HL-60 (cell line): Measurements from ENCODE around the gene RBBP8.

ENCODE experiments used
- DNase-seq, 2 experiments: peaks; one replicate each; pipeline ENCODE4 v3.0.0-alpha.2; 2010 to 2020; ENCODE audit warnings: low read depth in 1 of 2, low spot score in 1 of 2
- H3K27ac ChIP-seq: fragments of 250-450 bp; sonication (Bioruptor Pico); replicated peaks from 2 replicates; pipeline ENCODE4 v1.5.1; 2020; ENCODE audit warnings: mild to moderate bottlenecking, moderate library complexity
- H3K27me3 ChIP-seq: fragments of 250-450 bp; sonication (Bioruptor Pico); 2 replicates; pipeline ENCODE4 v1.5.1; 2021; ENCODE audit warnings: mild to moderate bottlenecking, moderate library complexity; ENCODE audit not compliant: insufficient read depth, poor library complexity, severe bottlenecking
- H3K4me3 ChIP-seq: replicated peaks from 2 replicates; pipeline ENCODE4 v1.5.1; 2011; ENCODE audit warnings: mild to moderate bottlenecking, control low read depth, low read length; ENCODE audit not compliant: insufficient read depth
- GABPA ChIP-seq: IDR thresholded peaks from 2 replicates; pipeline ENCODE4 v1.6.1; 2012; ENCODE audit warnings: low read depth
- POLR2AphosphoS5 ChIP-seq: IDR thresholded peaks from 2 replicates; pipeline ENCODE4 v1.6.1; 2012; ENCODE audit warnings: low read depth
- REST ChIP-seq: IDR thresholded peaks from 2 replicates; pipeline ENCODE4 v1.6.1; 2012; ENCODE audit warnings: low read depth; ENCODE audit not compliant: insufficient replicate concordance
- SPI1 ChIP-seq: IDR thresholded peaks from 2 replicates; pipeline ENCODE4 v1.6.1; 2012; ENCODE audit warnings: low read depth, mild to moderate bottlenecking, borderline replicate concordance
- TF ChIP-seq, protein P1 (sequence below): IDR thresholded peaks from one replicate; pipeline ENCODE4 v1.5.1; 2011; ENCODE audit warnings: low read length, control low read depth, inconsistent platforms; ENCODE audit not compliant: insufficient read depth

RBBP8 gene

DNA sequence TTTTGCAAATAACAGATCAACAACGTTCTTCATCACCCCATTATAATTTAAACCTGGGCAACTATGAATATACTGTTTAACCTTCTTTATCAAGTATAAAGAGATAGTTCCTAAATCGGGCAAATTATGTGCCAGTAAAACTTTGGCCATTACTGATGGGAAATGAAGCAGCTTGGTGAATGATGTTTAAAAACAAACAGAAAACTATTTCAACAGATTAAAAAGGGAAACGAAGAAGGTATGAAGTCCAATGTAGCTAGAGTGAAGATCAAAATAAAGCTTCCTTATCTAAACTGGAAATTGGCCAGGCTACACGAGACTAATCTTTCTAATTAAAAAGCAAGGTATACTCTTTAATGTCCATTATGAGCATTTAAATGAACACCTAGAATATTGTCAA lies 6.7 kb upstream of the RBBP8 start:
- DNase-seq: no peak
- no peak overlapping the region for H3K4me3 ChIP-seq
- no peaks in the 10 kb centered on the region for H3K27me3 ChIP-seq
- TF ChIP-seq SPI1 (no peak), GABPA (no peak), POLR2AphosphoS5 (no peak)
- H3K27ac ChIP-seq: no peak overlapping the region

DNA sequence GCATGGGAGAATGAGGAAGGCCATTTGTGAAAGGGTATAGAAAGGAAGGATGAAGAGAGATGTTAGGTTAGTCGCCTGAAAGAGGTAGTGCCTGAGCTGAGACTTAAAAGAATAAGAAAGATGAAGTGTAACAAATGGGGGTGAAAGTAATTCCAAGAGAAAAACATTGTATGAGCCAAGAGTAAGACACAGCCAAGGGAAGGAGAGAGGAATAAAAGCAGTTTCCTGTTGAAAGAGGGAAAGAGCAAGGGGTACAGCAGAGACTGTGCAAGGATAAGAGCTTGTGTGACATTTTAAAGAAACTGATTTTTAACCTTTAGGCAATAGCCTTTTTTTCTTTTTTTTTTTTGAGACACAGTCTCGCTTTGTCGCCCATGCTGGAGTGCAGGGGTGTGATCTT lies 4.8 kb upstream of the RBBP8 start:
- Histone ChIP-seq H3K4me3 (no peak overlapping the region), H3K27me3 (no peaks in the 10 kb centered on the region), H3K27ac (no peak overlapping the region)
- no peak for DNase-seq
- no peak for TF ChIP-seq REST
- no peak for TF ChIP-seq SPI1
- TF ChIP-seq GABPA: no peak
- TF ChIP-seq POLR2AphosphoS5: no peak
- TF ChIP-seq, protein P1, sequence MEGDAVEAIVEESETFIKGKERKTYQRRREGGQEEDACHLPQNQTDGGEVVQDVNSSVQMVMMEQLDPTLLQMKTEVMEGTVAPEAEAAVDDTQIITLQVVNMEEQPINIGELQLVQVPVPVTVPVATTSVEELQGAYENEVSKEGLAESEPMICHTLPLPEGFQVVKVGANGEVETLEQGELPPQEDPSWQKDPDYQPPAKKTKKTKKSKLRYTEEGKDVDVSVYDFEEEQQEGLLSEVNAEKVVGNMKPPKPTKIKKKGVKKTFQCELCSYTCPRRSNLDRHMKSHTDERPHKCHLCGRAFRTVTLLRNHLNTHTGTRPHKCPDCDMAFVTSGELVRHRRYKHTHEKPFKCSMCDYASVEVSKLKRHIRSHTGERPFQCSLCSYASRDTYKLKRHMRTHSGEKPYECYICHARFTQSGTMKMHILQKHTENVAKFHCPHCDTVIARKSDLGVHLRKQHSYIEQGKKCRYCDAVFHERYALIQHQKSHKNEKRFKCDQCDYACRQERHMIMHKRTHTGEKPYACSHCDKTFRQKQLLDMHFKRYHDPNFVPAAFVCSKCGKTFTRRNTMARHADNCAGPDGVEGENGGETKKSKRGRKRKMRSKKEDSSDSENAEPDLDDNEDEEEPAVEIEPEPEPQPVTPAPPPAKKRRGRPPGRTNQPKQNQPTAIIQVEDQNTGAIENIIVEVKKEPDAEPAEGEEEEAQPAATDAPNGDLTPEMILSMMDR: no peak

- no peaks in the 10 kb centered on the region for H3K27me3 ChIP-seq
- TF ChIP-seq REST (no peak), GABPA (no peak), SPI1 (no peak), POLR2AphosphoS5 (no peak)
- TF ChIP-seq, protein P1: peak; percentile 90
- DNase-seq: peak; percentile 57 to 86
- no peak overlapping the region for H3K4me3 ChIP-seq
- no peak overlapping the region for H3K27ac ChIP-seq
Measured at GRCh38 chr18:22930089-22930713, 2.9 kb upstream of the RBBP8 start.

DNA sequence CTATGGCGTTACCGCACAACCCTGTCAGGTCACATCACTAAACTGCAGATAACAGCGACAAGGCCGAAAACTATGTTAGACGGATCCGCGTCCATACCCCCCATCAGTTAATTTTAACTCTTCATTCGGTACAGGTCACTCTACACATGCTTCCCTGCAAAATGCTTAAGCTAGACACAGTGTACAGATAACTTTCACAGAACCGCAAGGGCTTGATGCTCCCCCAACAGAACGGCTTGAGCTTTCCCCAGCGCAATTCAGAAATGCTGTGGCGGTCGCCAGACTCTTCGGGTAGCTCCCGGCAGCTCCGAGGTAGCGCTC lies 283 bp upstream of the RBBP8 start:
- no peak for DNase-seq
- Histone ChIP-seq H3K4me3 (peak overlapping the region; percentile 67), H3K27me3 (no peaks in the 10 kb centered on the region), H3K27ac (peak overlapping the region; percentile 96)
- peak; percentile 47 for TF ChIP-seq REST
- TF ChIP-seq, protein P1: no peak
